B cell (primary cell): ENCODE measurements around the gene GPR137B.

Source experiments
- EZH2 ChIP-seq: IDR thresholded peaks from 2 replicates; pipeline ENCODE4 v1.6.1; 2012; ENCODE audit warnings: borderline replicate concordance, low read depth, mild to moderate bottlenecking, moderate library complexity, low read length; ENCODE audit not compliant: insufficient read depth, poor library complexity, severe bottlenecking
- TF ChIP-seq, protein P1 (sequence below): fragments of 200-600 bp; IDR thresholded peaks from one replicate; pipeline ENCODE4 v1.8.0; 2022; ENCODE audit warnings: antibody characterized with exemption, mild to moderate bottlenecking

DNA sequence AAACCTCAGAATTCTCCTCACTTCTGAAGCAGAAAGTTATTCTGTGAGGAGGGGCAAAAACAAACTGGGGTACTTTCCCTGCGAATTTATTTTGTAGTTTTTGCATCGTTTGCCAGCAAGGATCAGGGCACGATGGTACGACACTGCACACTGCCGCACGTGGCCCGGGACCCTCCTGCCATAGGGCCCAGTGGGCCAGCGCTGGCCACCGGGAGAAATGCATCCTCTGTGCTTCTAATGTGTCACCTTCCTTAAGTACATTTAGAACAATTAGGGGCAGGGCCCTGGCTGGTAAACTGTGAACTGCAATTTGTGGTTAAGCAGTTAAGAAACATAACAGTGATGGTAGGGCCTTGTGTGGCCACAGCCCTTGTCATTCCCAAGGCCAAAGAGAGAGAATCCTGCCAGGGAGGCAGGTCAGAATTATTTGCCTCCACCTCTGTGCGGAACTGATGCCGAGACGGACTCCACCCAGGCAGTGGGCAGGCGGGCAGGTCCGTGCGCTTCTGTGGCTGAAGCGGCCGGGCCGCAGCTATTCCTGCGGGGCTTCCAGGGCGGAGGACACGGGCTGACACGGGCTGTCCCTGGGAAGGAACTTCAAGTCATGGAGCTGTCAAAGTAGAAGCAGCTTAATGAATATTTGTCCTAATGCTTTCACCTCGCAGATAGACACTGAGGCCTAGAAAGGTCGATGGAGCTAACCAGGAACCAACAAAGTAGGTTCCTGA is 12.5 kb downstream of the GPR137B start:
- no peak for TF ChIP-seq EZH2
- TF ChIP-seq, protein P1, sequence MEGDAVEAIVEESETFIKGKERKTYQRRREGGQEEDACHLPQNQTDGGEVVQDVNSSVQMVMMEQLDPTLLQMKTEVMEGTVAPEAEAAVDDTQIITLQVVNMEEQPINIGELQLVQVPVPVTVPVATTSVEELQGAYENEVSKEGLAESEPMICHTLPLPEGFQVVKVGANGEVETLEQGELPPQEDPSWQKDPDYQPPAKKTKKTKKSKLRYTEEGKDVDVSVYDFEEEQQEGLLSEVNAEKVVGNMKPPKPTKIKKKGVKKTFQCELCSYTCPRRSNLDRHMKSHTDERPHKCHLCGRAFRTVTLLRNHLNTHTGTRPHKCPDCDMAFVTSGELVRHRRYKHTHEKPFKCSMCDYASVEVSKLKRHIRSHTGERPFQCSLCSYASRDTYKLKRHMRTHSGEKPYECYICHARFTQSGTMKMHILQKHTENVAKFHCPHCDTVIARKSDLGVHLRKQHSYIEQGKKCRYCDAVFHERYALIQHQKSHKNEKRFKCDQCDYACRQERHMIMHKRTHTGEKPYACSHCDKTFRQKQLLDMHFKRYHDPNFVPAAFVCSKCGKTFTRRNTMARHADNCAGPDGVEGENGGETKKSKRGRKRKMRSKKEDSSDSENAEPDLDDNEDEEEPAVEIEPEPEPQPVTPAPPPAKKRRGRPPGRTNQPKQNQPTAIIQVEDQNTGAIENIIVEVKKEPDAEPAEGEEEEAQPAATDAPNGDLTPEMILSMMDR: no peak
